Glutamatergic neuron (in vitro differentiated cells): ENCODE data around the gene DCDC2C. TPM values are rescaled to one million over a fixed set of nuclear protein-coding genes. Genes with fewer than 3 reads are reported as not detected.

Experiments used
- DNase-seq: peaks from one replicate; pipeline ENCODE4 v3.0.0; 2022
- H3K27ac Mint-ChIP-seq: one replicate; pipeline ENCODE4 v1.8.0; 2020; ENCODE audit warnings: mild to moderate bottlenecking, mixed read lengths, inconsistent platforms; ENCODE audit not compliant: unreplicated experiment
- H3K27me3 Mint-ChIP-seq: one replicate; pipeline ENCODE4 v1.8.0; 2020; ENCODE audit warnings: mild to moderate bottlenecking, moderate library complexity, mixed read lengths, inconsistent platforms; ENCODE audit not compliant: unreplicated experiment
- H3K36me3 Mint-ChIP-seq: one replicate; pipeline ENCODE4 v1.8.0; 2020; ENCODE audit warnings: mild to moderate bottlenecking, mixed read lengths, inconsistent platforms; ENCODE audit not compliant: unreplicated experiment
- H3K4me1 Mint-ChIP-seq: one replicate; pipeline ENCODE4 v1.8.0; 2020; ENCODE audit warnings: mild to moderate bottlenecking, low read depth, mixed read lengths, inconsistent platforms; ENCODE audit not compliant: unreplicated experiment
- H3K4me3 Mint-ChIP-seq: one replicate; pipeline ENCODE4 v1.8.0; 2020; ENCODE audit warnings: mild to moderate bottlenecking, mixed read lengths, inconsistent platforms; ENCODE audit not compliant: unreplicated experiment
- H3K9me3 Mint-ChIP-seq: one replicate; pipeline ENCODE4 v1.8.0; 2020; ENCODE audit warnings: mild to moderate bottlenecking, moderate library complexity, mixed read lengths, inconsistent platforms; ENCODE audit not compliant: unreplicated experiment
- CTCF ChIP-seq: fragments of 200-600 bp; sonication (generic); IDR thresholded peaks from one replicate; pipeline ENCODE4 v1.5.0; 2021; ENCODE audit not compliant: partially characterized antibody, unreplicated experiment
- total RNA-seq: library from RNA; stranded (reverse); fragmentation: NEBNext Ultra II Directional; extraction: Animal tissue kit (Norgen Biotek cat#: 25700); gene quantifications from one replicate; pipeline ENCODE4 v1.2.1, GENCODE V29; 2021; ENCODE audit not compliant: unreplicated experiment

The DCDC2C gene
- total RNA-seq, 1 donor from 2014 or later = not detected

DNA sequence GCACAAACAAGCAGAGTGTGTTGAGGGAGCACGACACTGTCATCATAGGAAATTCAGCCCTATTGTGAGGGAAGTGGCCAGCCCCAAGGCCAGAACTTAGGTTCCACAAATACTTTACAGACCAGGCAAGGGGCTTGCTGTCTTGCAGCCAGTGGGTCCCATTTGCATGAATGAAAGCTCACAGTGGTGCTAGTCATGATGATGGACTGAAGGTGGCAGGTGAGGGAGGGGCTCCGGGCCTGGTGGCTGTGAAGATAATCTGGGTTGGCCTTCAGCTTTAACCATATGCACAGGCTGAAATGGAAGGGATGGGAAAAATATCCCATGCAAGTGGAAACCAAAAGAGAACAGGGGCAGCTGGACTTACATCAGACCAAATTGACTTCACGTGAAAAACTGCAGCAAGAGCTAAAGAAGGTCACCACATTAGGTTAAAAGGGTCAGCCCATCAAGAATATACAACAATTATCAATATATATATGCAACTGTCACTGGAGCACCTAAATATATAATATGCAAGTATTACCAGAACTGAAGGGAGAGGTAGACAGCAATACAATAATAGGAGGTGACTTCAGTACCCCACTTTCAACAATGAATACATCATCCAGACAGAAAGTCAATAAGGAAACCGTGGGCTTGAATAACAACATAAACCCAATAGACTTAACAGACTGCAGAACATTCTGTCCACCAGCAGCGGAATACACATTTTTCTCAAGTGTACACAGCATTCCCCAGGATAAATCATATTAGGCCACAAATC, 39.6 kb downstream of the DCDC2C start:
- no peak for TF ChIP-seq CTCF

GRCh38 chr2:3743951-3744555, 40.7 kb downstream of the DCDC2C start:
- TF ChIP-seq CTCF = no peak
- Mint-ChIP-seq H3K9me3 (peaks cover 2% of the 10 kb centered on the region), H3K36me3 (no peaks in the 10 kb centered on the region), H3K27ac (no peak overlapping the region), H3K4me1 (peaks cover 4% of the 10 kb centered on the region), H3K4me3 (no peak overlapping the region), H3K27me3 (peaks cover 1% of the 10 kb centered on the region)
- DNase-seq = no peak

More for the DNA sequence above, 39.6 kb downstream of the DCDC2C start:
- Mint-ChIP-seq H3K36me3 (no peaks in the 10 kb centered on the region), H3K27me3 (peaks cover 1% of the 10 kb centered on the region), H3K9me3 (peaks cover 2% of the 10 kb centered on the region), H3K4me3 (no peak overlapping the region), H3K4me1 (peaks cover 4% of the 10 kb centered on the region), H3K27ac (no peak overlapping the region)
- DNase-seq = no peak

DNA sequence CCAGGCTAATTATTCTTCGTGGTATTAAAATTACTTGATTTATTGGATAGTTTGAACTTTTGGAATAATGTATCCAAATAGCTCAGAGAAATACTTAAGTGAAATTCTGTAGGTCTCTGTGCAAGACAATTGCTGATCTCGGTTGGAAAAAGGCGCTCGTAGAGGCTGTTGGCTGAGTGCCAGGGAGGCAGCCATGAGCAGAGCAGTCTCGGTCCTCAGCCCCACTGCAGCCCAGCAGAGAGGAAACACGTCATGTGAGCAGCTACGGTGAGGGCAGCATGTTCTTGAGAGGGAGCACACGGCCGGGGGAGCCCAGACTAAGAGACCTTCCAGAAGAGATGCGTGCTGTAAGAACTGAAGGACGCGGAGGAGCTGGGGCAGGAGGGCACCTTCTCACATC, 42.5 kb downstream of the DCDC2C start:
- peaks cover 2% of the 10 kb centered on the region for H3K9me3 Mint-ChIP-seq
- H3K27ac Mint-ChIP-seq = no peak overlapping the region
- DNase-seq = no peak
- TF ChIP-seq CTCF = no peak
- H3K4me3 Mint-ChIP-seq = no peak overlapping the region
- peaks cover 2% of the 10 kb centered on the region for H3K4me1 Mint-ChIP-seq
- peaks cover 3% of the 10 kb centered on the region for H3K27me3 Mint-ChIP-seq
- H3K36me3 Mint-ChIP-seq = no peaks in the 10 kb centered on the region

DNA sequence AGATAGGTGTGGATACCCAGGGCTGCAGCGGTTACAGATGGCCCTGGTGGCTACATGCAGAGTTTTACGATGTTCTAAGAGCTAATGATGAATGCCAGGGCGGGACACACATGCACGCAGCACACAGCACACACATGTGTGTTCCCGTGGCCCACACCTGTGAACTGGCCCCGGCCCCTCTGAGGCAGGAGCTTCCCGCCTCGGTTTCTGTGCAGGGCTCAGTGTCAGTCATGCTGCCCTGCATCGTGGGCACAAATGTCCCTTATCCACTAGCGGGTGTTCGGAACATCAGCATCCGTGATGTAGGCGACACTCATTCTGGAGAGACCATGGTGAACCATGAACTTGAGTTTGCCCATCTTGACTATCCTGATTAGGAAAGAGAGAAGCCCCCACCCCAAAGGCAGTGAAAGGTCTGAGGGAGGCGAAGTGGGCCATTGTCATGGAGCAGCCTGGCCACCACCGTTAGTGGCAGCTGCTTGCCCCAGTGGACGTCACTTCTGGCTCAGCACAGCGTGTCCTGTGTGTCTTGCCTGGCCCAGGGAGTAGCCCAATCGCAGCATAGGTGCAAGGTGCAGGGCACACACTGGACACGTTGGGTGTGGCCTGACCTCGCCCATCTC, 43.8 kb downstream of the DCDC2C start:
- Mint-ChIP-seq H3K27me3 (peaks cover 5% of the 10 kb centered on the region), H3K36me3 (no peaks in the 10 kb centered on the region), H3K4me3 (no peak overlapping the region), H3K4me1 (peaks cover 7% of the 10 kb centered on the region), H3K9me3 (peaks cover 4% of the 10 kb centered on the region), H3K27ac (no peak overlapping the region)
- TF ChIP-seq CTCF = no peak
- DNase-seq = no peak

DNA sequence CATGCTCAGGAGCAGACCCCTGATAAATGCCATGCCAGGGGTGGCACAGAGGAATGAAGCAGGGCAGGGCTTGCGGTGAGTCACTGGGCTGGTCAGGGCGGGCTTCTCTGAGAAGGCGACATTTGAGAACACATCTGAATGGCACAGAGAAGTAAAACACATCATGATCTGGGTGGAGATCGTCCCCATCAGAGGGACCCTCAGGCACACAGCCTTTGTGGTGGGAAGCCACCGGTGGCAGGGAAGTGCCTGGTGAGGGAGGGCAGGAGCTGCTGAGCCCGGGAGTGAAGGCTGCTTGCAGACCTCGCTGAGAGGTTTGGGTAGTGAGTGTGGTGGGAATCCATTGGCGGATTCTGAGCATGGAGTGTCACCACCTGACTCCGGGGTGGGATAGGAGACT, 44.5 kb downstream of the DCDC2C start:
- TF ChIP-seq CTCF = no peak
- Mint-ChIP-seq H3K27ac (no peak overlapping the region), H3K4me3 (no peak overlapping the region), H3K36me3 (no peaks in the 10 kb centered on the region), H3K4me1 (peaks cover 7% of the 10 kb centered on the region), H3K9me3 (peaks cover 4% of the 10 kb centered on the region), H3K27me3 (peaks cover 5% of the 10 kb centered on the region)
- DNase-seq = no peak
